Keratinocyte (primary cell): ENCODE results near the gene MYBPH.

Experiments used
- CTCF ChIP-seq, 3 experiments: IDR thresholded peaks in 1 of 3; conservative IDR thresholded peaks in 1 of 3; optimal IDR thresholded peaks in 1 of 3; 2 replicates in 2 of 3; 3 replicates in 1 of 3; pipeline versions ENCODE3 to v1.5.1; 2011; ENCODE audit warnings: low read length in 3 of 3, mild to moderate bottlenecking in 3 of 3, moderate library complexity in 2 of 3, control low read depth in 1 of 3, inconsistent platforms in 1 of 3; ENCODE audit not compliant: insufficient read depth in 2 of 3; ENCODE audit errors: extremely low read depth in 1 of 3
- EZH2 ChIP-seq: IDR thresholded peaks from one replicate; pipeline ENCODE4 v1.6.1; 2012; ENCODE audit warnings: inconsistent platforms, mild to moderate bottlenecking, low read length, moderate library complexity

- no peak for TF ChIP-seq CTCF (optimal IDR thresholded peaks at IDR 0.05 in 1 of 3, IDR thresholded peaks at IDR 0.05 in 1 of 3, conservative IDR thresholded peaks at IDR 0.05 in 1 of 3; ENCODE audit: extremely low read depth in 1 of 3, insufficient read depth in 2 of 3, low read length in 3 of 3)
- TF ChIP-seq EZH2, result no peak
These were observed 28.2 kb downstream of the MYBPH start for GRCh38 chr1:203147376-203147775.
